IPS-11a (cell line): ENCODE measurements around the gene GRIN2C.
"Not testable (repeated sequence)": the region's sequence is repeated elsewhere in the genome, so short reads cannot be mapped to it uniquely, and the experiment has no call there.

ENCODE experiments used
- H3K4me3 ChIP-seq: one replicate; pipeline ENCODE4 v1.5.1; 2013; ENCODE audit warnings: low read depth, low read length, control low read depth

Gene GRIN2C

DNA sequence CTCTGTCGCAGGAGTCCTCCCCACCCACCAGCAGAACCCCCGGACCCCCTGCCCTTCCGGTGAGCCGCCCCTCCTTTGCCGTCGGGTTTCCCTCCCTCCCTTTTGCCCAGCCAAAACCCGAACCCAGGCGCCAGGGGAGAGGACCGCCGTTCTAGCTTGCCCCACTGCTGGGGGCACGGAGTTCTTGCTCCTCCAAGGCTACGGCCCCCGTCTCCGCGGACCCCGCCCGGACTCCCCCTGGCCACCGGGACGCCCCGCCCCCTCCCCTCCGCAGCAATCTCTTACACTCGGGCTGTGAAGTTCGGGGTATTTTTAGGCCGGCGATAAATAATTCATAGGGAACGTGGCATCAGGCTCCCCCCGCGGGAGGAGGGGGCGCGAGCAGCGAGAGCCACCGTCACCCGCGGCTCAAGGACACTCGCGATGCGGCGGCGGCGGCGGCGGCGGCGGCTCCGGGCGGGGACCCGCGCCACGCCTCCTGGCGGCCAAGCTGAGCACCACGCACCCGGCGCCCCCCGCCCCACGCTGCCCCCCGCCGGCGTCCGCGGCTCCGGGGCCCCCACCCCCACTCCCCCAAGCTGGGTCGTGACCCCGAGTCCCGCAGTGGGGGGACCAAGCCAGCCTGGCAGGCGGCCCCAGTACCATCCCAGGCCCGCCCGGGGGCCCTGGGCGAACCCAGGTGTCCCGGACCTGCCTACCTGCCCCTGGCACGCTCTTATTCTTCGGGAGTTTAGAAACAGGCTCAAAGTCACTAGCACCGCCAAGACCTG is at the start of gene GRIN2C:
Gene GRIN2C (minus strand): TSS at position 427 of the 770 bp plus-strand sequence. CDS start 4,793 bp downstream, outside the sequence.
- peak within 1 kb of the TSS; percentile 13 for H3K4me3 ChIP-seq

DNA sequence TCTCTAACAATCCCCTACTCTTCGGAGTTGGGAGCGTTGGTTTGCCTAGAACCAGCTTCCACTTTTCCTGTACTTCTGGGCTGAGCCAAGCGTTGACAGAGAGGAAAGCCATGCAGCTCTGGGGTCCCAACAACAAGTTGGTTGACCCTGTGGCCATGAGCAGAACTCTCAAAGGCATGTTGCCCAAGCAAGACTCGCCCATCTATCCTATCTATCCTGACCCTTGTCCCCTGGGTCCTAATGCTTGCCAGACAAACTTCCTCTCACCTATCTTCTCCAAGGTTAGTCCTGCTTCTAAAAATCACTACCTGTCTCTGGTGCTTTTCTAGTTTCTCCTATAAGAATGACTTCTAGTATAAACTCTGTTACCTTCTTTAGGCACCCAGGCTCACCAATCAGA is 49.4 kb upstream of the GRIN2C start:
- H3K4me3 ChIP-seq: not testable (repeated sequence)

DNA sequence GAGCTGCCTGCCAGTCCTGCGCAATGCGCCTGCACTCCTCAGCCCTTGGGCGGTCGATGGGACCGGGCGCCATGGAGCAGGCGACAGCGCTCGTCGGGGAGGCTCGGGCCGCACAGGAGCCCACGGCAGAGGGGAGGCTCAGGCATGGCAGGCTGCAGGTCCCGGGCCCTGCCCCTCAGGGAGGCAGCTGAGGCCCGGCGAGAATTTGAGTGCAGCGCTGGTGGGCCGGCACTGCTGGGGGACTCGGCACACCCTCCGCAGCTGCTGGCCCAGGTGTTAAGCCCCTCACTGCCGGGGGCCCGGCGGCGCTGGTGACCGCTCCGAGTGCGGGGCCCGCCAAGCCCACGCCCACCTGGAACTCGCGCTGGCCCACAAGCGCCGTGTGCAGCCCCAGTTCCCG is 47.3 kb upstream of the GRIN2C start:
- no peak overlapping the region for H3K4me3 ChIP-seq

DNA sequence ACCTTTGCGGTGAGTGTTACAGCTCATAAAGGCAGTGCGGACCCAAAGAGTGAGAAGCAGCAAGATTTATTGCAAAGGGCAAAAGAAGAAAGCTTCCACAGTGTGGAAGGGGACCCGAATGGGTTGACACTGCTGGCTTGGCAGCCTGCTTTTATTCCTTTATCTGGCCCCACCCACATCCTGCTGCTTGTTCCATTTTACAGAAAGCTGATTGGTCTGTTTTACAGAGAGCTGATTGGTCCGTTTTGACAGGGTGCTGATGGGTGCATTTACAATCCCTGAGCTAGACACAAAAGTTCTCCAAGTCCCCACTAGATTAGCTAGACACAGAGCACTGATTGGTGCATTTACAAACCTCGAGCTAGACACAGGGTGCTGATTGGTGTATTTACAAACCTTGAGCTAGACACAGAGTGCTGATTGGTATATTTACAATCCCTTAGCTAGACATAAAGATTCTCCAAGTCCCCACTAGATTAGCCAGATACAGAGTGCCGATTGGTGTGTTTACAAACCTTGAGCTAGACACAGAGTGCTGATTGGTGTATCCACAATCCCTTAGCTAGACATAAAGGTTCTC is 46.6 kb upstream of the GRIN2C start:
- not testable (repeated sequence) for H3K4me3 ChIP-seq

DNA sequence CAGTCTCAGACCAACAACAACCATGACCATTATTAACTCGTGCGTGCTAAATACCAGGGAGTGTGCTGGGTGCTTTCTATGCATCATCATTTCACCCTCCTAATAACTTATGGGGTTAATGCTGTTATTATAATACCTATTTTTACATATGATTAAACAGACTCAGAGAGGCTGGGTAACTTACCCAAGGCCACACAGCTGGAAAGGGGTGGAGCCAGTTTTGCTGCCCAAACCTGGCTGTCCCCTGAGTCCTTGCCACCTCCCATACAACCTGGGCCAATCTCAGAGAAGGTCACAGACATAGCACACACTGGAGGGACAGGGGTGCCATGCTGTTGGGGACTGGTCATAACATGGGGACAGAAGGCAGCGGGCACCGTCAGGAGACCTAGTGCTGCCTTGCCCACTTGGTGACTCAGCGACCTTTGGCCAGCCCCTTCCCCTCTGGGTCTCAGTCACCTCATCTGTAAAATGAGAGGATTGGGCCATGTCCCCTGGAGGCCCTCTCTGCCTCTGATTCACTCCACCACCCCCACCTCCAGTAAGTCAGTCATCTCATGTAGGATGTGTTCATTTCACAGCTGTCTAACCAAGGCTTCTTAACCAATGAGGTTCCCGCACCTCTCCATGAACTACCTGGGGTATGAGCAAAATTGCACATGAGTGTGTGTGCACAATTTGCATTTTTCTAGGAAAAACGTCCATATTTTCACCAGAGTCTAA is 45.2 kb upstream of the GRIN2C start:
- H3K4me3 ChIP-seq: no peak overlapping the region

DNA sequence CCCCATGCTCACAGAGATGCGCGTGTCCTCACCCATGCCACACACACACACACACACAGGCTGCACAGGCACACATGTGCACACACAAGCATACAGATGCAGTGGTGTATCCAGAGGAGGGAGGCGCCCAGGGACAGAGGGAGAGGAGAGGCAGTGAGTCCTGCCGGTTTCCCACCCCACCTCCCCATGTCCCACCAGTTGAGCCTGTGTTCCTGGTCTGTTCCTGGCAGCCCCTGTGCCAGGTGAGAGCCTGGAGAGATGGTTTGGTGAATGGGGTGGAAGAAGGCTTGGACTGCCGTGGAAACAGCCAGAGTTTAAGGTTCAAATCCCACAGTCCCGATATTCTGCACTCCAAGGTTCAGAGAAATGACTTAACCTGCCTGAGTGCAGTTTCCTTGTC is 44.0 kb upstream of the GRIN2C start:
- H3K4me3 ChIP-seq: no peak overlapping the region

DNA sequence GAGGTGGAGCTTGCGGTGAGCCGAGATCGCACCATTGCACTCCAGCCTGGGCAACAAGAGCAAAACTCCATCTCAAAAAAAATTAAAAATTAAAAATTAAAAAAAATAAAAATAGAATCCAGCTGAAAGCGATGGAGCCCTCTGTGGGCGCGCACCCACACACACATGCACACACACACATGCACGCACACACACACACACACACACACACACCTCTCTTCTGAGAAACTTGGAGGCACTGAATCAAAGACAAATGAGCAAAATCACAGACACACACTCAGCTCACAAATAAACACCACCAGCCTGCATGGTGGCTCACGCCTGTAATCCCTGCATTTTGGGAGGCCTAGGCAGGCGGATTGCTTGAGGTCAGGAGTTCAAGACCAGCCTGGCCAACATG is 43.3 kb upstream of the GRIN2C start:
- H3K4me3 ChIP-seq: no peak overlapping the region

DNA sequence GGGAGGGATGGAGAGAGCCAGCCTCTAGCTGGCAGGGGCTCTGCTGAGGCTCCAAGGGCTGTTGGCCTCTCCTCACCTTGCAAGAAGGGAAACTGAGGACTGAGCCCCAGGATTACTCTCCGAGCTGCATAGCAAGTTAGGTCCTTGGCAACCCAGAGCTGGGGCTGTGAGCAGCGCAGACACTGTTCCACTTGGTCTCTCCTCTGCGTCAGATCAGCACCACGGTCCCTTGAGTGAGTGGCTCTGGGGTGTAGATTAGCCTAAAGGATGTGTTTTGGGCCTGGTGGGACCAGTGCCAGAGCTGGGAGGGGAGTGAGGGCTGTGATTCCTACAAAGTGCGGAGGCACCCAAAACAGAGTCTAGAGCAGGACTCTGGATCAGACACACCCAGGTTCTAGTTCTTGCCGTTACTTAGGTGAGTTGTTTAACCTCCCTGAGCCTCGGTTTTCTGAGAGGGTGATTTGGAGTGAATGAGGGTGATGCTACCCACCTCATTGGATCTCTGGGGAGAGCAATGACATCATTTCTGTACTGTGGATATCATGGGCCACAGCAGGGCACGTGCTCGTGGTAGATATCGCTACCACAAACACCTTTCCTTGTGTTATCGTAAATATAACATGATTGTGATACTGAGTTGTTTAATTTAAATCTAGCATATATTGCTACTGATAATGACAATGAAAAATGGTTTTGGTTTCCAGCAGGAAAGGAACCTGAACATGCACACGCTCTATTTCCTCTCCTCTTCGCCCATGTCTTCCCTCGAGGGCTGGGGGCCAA is 41.9 kb upstream of the GRIN2C start:
- H3K4me3 ChIP-seq: no peak overlapping the region

DNA sequence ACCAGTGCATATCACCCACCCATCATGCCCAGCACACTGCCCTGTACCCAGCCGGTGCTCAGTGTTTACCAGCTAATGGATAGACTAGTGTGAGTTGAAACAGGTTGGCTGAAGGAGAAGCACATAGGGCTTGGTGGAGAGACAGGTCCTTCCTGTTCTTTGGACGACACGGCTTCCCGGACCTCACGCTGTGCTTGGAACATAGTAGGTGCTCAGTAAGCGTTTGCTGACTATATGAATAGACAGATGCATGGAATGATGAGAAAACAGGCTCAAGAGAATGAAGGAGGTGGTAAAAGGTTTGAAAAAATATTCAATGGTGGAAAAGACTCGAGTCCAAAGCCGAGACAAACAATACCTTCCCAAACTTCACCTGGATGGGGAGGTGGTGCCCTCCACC is 40.5 kb upstream of the GRIN2C start:
- H3K4me3 ChIP-seq: no peak overlapping the region

DNA sequence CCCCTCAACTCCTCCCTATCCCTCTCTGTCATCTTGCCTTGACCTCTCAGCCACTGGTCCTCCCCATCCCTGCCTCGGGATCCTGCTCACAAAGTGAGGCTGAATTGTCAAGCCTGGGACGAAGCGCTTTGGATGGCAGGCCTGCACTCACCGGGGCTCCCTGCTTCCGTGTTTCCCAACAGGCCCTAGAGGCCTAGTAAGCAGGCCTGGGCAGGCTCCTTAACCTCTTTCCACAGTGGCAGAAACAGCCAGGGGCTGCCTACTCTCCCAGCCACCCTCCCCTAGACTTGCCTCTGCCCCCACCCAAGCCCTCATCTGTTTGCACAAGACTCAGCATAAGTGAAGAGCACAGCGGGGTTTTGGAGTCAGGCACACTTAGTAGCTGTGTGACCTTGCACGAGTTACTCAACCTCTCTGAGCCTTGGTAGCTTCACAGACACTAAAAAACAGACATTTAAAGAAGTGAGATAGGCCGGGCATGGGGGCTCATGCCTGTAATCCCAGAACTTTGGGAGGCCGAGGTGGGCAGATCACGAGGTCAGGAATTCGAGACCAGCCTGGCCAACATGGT is 38.8 kb upstream of the GRIN2C start:
- no peak overlapping the region for H3K4me3 ChIP-seq

DNA sequence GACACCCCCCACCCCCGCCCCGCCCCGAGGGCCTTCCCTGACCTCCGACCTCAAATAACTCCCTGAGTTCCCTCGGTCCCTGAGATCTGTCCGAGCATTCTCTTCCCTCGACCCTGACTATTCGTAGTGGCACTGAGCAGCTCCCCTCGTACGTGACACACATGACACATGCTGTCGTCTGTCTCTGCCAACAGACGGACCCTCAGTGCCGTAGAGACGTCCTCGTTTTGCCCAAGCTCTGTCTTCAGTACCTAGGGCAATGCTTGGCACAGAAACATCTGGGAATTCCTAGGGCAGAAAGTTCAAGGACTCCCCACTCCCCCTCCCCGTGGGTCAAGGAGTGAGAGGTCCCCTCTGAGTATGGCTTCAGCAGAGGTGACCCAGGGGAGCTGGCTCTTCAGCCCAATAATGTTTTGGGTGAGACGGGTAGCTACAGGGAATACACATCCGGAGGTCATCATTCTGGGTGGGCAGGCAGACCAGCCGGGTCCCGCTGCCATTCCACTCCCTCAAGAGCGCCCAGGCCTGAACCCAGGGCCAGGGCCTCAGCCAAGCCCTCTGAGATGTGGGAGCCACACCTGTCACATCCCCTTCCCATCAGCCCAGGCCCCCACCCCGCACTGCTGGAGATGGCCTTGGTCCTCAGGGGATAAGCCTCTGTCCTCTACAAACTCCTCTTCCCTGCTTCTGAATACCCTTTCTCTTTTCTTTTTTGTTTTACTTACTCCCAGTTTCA is 34.4 kb upstream of the GRIN2C start:
- H3K4me3 ChIP-seq: peak overlapping the region; percentile 53

DNA sequence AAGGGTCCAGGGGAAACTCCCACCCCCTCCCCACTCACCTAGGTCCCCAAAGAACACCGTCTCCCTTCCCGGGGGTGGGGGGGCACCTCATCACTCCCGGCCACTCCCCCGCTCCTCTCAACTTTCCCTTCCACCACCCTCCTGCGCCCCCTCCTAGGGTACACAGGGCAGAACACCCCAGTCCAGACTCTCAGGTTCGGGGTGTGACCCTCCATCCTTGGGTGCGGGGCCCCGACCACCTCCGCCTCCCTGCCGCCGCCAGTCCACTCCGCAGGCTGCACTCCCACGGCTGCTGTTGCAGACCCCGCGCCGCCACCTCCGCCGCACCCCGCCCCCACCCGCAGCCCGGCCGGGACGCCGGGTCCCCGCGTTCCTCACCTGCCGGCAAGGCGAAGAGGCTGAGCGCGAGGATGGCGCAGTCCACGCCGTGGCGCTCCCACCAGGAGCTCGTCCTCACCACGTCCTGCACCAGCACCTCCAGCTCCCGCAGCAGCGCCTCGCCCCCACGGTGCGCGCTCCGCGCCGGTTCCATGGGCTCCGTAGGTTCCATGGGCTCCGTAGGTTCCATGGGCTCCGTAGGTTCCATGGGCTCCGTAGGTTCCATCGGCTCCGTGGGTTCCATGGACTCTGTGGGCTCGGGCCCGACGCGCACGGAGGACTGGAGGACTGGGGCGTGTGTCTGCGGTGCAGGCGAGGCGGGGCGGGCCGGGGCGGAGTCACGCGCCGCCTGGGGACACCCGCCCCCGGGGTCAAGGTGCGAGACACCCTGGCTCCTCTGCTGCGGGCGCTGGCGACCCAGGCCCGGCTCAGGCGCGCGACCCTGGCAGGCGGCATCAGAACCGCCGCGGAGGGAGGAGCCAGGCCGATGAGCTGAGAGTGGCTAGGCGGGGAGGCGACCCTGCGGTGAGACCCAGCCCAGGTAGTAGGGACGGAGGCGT is 33.6 kb upstream of the GRIN2C start, which contains the start of gene FADS6:
Gene FADS6 (minus strand): TSS at position 660 of the 938 bp plus-strand sequence. CDS start 38 bp downstream, at position 622.
- peak within 1 kb of the TSS; percentile 53 for H3K4me3 ChIP-seq

DNA sequence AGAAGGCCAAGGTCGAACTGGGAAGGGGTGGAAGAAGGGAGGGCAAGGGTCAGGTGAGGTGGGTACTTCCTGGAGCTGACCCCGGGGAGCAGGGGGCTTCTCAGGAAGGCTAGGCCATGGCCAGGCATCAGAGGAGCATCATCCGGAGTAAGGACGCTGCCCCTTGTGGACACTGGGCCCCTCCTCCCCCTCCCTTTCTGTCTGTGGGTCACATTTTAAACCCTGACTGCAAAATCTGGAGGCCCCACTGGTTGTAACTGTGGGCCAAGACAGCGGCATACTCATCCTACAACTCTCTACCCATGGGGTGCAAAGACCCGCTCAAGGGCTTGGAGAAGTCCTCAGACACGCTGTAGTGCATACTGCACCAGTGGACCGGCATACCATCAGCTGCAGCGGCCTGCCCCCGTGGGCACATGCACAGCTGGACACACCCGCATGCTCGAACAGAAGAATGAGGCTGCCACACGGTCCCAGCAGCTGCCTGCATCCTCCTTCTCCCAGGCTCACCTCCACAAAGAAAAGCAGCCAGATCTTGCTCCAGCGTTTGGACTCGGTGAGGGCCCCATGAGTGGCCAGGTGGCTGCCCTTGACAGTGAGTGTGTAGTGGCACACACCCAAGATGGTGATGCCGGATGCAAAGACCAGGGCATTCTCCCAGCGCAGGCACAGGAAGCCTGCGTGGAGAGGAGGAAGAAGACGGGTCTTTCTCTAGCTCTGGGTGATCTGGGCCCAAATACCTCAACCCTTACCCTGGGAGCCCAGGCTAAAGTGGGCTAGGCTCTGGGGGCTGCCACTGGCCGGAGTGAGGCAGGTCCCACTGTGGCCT is 32.5 kb upstream of the GRIN2C start:
- H3K4me3 ChIP-seq: no peak overlapping the region

DNA sequence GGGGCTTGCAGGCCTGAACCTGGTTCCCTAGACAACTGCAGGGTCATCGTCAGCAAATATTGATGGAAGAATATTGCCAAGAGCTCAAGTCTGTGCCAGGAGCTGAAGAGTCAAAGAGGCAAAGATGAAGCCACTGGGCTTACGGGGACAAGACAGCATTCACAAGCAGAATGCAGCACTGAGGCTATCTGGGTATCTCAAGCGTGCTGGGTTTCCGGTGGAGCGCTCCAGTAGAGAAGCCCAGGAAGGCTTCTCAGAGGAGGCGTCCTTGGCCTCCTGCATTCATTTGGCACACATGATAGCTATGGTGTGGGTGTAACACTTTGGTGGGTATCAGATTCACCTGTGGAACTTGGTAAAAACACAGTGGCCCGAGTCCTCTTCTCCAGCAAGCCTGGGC is 30.9 kb upstream of the GRIN2C start:
- H3K4me3 ChIP-seq: no peak overlapping the region

DNA sequence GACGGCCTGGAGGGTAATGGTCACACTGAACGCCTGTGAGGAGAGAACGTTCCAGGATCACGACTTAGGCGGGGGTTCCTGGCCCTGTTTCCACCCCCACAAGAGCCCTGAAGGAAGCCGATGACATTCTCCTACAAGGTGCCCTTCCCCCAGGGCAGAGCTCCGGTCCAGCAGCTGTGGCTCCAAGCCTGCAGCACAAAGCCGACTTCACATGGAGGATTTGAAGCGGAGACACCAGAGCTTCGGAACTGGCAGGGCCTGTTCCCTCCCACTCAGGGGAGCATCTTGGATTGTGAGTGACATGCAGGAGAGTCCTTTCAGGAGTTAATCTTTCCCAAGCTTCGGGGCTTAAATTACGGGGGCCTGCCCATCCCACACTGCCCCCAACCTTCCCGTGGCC is 28.8 kb upstream of the GRIN2C start:
- H3K4me3 ChIP-seq: no peak overlapping the region

DNA sequence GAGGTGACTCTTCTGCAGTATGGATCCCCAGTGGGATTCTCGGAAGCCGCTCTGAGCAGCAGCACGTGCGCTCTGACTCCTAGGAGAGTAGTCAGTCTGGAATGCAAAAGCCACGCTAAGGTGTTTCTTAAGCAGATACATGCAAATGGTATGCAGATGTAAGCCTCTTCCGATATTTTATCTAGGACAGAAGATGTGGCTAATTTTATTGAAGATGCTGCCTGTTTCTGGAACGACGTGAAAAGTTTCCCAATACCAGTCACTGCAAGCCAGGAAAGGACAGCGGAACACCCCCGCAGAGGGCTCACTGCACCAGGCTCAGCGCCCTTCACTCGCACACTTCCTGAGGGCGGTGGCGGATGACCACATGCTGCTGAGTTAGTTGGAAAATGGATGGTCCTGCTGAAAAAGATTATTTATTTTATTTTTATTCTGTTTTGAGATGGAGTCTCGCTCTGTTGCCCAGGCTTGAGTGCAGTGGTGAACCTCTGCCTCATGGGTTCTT is 23.6 kb upstream of the GRIN2C start:
- H3K4me3 ChIP-seq: no peak overlapping the region

DNA sequence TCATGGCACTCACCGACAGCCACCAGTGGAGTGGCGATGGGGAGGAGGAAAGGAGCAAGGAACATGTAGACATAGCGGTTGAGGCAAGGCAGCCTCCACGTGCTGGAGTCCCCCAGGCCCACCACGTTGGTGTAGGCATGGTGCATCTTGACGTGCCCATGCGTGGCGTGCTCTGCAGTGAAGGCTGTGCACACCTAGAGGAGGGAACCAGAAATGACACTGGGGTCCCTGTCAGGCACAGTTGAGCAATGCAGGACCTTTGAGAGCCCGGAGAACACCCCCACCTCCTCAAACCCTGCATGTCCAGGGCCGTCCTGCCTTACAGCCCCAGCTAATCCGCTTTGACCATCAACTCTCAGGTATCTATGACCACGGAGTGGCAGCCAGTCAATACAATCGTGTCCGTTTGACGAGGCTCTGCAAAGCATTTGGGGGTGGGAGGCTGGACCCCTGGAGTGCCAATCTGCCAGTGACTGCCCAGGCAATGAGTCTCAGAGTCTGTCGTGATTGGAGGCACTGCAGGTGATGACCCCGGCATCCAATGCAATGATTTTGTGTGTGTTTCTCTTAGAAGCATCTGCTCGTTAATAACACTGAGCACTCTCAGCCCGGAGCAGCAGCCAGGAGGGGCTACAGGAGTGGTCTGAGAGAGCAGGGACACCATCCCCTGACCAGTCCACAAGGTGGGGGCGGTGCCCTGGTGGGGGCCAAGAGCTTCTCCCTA is 23.0 kb upstream of the GRIN2C start:
- H3K4me3 ChIP-seq: no peak overlapping the region
